Tracheal epithelial cell (primary cell): ENCODE measurements around the gene GDF15. TPM values are rescaled to one million over a fixed set of nuclear protein-coding genes. Genes with fewer than 3 reads are reported as not detected.

Source experiments
- total RNA-seq: library from RNA; depleted of rRNA; stranded (reverse); fragments of >200 nt; gene quantifications from 2 replicates; pipeline ENCODE4 v1.2.1, GENCODE V29; 2014

Gene GDF15, protein sequence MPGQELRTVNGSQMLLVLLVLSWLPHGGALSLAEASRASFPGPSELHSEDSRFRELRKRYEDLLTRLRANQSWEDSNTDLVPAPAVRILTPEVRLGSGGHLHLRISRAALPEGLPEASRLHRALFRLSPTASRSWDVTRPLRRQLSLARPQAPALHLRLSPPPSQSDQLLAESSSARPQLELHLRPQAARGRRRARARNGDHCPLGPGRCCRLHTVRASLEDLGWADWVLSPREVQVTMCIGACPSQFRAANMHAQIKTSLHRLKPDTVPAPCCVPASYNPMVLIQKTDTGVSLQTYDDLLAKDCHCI
- total RNA-seq: 79.5 and 141 TPM in 2 replicates

DNA sequence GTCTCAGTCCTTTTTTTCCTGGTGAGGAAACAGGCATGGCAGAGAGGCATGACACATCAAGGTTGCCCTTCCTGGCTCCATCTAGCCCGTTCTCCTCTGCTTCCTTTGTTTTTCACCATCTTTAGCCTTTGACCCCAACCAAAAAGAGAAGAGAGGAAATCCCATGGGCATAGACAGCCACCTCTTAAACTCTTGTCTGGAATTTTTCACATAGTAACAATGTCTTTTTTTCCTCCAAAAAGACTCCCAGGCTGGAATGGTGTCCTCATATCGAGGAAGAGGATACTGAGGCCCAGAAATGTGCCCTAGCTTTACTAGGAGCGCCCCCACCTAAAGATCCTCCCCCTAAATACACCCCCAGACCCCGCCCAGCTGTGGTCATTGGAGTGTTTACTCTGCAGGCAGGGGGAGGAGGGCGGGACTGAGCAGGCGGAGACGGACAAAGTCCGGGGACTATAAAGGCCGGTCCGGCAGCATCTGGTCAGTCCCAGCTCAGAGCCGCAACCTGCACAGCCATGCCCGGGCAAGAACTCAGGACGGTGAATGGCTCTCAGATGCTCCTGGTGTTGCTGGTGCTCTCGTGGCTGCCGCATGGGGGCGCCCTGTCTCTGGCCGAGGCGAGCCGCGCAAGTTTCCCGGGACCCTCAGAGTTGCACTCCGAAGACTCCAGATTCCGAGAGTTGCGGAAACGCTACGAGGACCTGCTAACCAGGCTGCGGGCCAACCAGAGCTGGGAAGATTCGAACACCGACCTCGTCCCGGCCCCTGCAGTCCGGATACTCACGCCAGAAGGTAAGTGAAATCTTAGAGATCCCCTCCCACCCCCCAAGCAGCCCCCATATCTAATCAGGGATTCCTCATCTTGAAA is at the start of gene GDF15:
TSS of gene GDF15 (plus strand) at position 484 of the 868 bp plus-strand sequence. CDS start at position 516, 32 bp downstream.

DNA sequence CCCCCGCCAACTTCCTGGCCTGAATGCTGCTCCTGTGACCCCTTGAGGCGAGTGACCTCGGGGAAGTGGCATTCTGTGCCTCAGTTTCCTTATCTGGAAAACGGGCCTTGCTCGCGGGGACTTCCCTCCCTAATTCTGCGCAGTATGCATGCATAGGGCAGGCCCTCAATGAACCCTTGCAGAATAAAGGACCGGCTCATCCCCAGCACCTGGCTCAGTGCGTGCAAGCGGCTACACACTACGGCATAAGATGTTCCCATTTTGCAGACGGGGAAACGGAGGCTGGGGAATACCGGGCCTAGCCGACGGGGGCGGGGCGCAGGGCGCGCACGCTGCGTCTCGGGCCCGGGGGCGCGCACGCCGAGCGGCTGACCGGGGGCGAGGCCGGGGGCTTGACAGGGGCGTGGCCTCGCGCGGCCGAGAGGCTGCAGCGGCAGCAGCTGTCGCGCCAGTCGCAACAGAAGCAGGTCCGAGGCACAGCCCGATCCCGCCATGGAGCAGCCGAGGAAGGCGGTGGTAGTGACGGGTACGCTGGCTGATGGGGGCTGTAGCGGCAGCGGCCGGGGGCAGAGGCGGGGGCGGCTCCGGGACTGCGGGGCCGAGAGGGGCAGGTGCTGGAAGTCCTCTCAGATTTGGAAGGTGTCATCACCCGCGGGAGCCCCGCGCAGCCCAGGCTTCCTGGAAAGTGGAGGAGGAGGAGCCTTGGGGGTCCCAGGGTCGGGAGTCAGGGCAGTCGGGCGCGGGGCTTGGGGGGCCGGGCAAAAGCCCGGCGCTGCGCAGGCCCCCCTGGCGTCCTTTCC is 45.6 kb upstream of the GDF15 start, which contains the start of gene PGPEP1:
TSS of gene PGPEP1 (plus strand) at position 409 of the 800 bp plus-strand sequence. CDS start at position 493, 84 bp downstream.

DNA sequence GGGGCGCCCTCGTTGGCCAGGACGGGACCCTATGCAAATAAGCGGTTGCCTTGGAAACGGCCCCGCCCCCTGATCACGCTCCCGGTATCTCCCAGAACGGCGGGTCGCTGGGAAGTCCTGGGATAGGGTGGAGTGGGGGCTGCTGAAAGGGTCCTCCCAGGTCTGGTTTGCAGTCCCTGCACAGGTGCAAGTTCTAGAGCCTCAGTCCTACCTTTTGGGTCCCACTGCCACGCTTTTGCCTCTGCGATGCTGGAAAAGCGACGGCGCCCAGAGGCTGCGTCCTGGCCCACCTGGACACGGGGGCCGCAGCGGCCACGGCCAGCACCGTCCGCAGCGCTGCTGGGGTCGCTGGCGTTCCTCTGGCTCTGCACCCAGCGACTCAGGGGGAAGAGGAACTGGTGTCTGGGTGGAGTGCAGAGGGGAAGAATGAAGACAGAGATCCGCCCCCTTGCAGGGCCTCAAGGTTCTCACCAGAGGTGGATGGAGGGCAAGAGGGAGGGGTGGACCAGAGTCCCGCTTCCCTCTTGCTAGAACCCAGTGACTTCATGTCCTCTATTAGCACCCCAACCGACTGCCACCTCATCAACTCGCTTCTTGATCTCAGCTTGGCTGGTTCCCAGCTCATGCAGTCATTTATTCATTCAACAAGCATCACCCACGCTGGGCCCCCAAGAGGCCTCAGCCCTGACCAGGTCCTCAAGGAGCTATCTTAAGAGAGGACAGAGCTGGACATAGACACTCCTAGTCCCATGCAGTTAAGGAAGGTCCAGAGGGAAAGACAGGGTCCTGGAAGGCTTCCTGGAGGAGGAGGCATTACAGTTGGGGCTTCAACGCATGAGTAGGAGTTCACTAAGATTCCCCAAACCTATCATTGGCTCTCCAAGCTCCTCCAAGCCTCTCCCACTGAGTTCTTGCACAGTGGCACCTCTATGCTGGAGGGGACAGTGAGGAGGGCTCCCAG is 11.6 kb downstream of the GDF15 start, which contains the start of gene LRRC25:
TSS of gene LRRC25 (minus strand) at position 381 of the 961 bp plus-strand sequence. CDS start 659 bp downstream, outside the sequence.

DNA sequence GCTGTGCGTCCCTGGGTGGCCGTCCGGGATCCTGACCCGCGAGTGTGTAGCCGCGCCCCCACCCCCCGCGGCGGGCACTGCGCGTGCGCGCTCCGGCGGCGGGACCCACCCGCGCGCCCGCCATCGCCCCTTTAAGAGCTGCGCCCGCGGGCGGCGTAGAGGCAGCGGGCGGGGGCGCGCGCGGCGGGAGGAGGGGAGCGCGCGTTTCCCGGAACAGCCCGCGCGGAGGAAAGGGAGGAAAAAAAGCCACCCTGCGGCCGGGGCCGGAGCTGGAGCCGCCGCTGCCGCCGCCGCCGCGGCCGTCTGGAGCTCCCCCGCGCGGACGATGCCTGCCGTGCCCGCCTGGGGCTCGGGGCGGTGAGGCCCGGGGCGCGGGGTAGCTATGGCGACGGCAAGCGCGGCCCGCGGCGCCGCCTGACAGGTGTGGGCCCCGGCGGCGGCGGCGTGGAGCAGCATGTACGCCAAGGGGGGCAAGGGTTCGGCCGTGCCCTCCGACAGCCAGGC is 33.3 kb downstream of the GDF15 start, which contains the start of gene SSBP4:
TSS of gene SSBP4 (plus strand) at position 204 of the 504 bp plus-strand sequence. CDS start at position 455, 251 bp downstream.

DNA sequence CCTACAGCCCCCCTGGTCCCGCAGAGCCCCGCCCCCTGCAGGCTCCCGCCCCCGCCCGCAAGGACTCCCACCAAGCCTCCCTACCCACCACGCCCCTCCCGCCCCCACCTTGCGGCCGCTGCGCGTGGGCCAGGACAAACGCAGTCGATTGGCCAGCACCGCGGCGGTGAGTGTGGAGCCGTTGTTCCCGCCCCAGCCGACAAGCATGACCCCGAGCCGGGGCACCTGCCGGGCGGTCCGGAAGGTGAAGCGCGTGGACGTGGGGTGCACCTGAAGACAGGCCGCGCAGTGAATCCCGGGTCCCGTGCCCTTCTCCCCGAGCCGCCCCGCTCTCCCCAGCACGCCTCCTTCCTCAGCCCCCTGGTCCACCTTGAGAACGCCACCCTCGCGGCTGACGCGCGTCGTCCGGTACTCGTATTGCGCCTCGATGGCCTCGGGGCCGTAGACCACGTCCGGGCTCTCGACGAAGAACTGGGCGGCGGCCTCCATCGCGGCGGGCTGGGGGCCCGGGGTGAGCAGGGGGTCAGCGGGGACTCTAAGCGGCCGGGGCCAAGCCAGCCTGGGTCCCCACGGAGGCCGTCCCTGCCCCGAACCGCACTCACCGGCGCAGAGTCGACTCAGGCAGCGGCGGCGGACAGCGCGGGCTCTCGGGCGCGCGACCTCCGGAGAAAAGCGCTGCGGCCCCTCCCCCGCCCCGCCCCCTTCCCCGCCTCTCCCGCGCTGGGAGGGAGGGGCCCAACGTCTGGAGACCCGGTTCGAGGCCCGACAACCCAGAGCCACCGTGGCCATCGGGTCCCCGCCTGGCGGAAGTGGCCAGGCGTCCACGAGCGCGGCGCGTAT is 51.8 kb downstream of the GDF15 start, which contains the start of gene ISYNA1:
TSS of gene ISYNA1 (minus strand) at position 643 of the 840 bp plus-strand sequence. CDS start at position 489, 154 bp downstream.

Other genes with a start within 250 kb of the GDF15 start
- 13.3 and 23.4 TPM in 2 replicates for gene PIK3R2, start 233.0 kb upstream of the GDF15 start, total RNA-seq
- gene IFI30, start 212.3 kb upstream of the GDF15 start, total RNA-seq: 24.5 and 39.5 TPM in 2 replicates
- gene MPV17L2, start 192.9 kb upstream of the GDF15 start, total RNA-seq: 11.1 and 23.0 TPM in 2 replicates
- gene RAB3A, start 182.1 kb upstream of the GDF15 start, total RNA-seq: 0.43 TPM in 1 of 2 replicates, not detected in the other
- 0.43 TPM in 1 of 2 replicates, not detected in the other for gene PDE4C, start 159.7 kb upstream of the GDF15 start, total RNA-seq
- gene IQCN, start 111.7 kb upstream of the GDF15 start, total RNA-seq: under 0.01 TPM in 1 of 2 replicates, not detected in the other
- 179 and 199 TPM in 2 replicates for gene JUND, start 104.5 kb upstream of the GDF15 start, total RNA-seq
- gene LSM4, start 63.1 kb upstream of the GDF15 start, total RNA-seq: 178 and 217 TPM in 2 replicates
- gene PGPEP1, start 45.6 kb upstream of the GDF15 start, total RNA-seq: 6.4 and 15.9 TPM in 2 replicates
- gene LRRC25, start 11.5 kb downstream of the GDF15 start, total RNA-seq: not detected in 2 replicates
- gene SSBP4, start 33.2 kb downstream of the GDF15 start, total RNA-seq: 37.6 and 44.5 TPM in 2 replicates
- gene ISYNA1, start 52.0 kb downstream of the GDF15 start, total RNA-seq: 33.9 and 41.7 TPM in 2 replicates
- gene ELL, start 135.9 kb downstream of the GDF15 start, total RNA-seq: 9.8 and 10.1 TPM in 2 replicates
- 211 and 228 TPM in 2 replicates for gene FKBP8, start 157.4 kb downstream of the GDF15 start, total RNA-seq
- 66.5 and 73.5 TPM in 2 replicates for gene KXD1, start 171.7 kb downstream of the GDF15 start, total RNA-seq
- gene UBA52, start 185.7 kb downstream of the GDF15 start, total RNA-seq: 916 and 1,024 TPM in 2 replicates
- gene REX1BD, start 202.6 kb downstream of the GDF15 start, total RNA-seq: 38.2 and 69.9 TPM in 2 replicates
- 0.21 and 1.2 TPM in 2 replicates for gene CRLF1, start 220.6 kb downstream of the GDF15 start, total RNA-seq
- gene TMEM59L, start 226.7 kb downstream of the GDF15 start, total RNA-seq: 0.85 TPM in 1 of 2 replicates, not detected in the other